Iris pigment epithelial cell (primary cell): ENCODE measurements around the gene CPED1.
A peak's percentile ranks its signal among the peaks of the same experiment; 100 is the strongest.
"Not testable (repeated sequence)": the region's sequence is repeated elsewhere in the genome, so short reads cannot be mapped to it uniquely, and the experiment has no call there.

Source experiments
- DNase-seq: peaks from one replicate; pipeline ENCODE4 v3.0.0-alpha.2; 2011; ENCODE audit warnings: low read depth

CPED1 gene

DNA sequence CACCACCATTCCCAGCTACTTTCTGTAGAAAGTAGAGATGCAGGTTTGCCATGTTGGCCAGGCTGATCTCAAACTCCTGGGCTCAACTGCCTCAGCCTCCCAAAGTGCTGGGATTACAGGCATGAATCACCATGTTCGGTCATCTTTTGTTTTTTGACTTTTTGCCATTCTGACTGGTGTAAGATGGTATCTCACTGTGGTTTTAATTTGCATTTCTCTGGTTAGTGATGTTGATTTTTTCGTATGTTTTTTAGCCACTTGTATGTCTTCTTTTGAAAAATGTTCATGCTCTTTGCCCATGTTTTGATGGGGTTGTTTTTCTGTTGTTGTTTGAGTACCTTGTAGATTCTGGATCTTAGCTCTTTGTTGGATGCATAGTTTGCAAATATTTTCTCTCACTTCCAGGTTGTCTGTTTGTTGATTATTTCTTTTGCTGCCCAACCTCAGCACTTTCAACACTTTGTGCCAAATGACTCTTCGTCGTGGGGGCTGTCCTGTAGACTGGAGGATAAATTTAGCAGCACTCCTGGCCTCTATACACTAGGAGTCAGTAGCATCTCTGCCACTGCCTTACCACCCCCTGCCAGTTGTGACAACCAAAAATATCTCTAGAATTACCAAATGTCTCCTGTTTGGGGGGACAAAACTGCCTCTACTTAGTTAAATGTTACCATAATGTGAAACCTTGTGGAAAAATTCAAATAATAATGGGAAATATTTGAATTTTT, 6.5 kb upstream of the CPED1 start:
- peak; percentile 80 for DNase-seq

DNA sequence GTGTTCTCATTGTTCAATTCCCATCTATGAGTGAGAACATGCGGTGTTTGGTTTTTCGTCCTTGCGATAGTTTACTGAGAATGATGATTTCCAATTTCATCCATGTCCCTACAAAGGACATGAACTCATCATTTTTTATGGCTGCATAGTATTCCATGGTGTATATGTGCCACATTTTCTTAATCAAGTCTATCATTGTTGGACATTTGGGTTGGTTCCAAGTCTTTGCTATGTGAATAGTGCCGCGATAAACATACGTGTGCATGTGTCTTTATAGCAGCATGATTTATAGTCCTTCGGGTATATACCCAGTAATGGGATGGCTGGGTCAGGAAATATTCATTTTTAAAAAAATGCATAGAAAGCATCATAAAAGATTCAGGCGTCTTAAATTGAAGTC, 4.9 kb upstream of the CPED1 start:
- DNase-seq: not testable (repeated sequence)

DNA sequence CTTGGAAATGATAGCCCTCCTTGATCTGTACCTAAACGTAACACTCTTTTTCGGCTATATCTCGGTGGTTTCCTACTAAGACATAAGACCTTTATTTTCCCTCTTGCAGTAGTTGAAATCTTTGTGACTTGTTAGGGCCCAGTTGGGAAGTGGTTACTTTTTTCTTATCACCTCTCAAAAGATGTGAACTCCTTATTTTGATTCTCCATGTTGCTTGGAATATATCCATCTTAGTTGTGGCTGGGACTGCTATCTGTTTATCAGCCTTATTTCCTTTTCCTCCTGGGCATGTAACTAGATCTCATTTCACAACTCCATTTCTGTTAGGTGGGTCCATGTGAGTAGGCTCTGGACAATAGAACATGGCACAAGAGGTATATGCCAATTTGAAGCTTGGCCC, 4.1 kb upstream of the CPED1 start:
- no peak for DNase-seq

DNA sequence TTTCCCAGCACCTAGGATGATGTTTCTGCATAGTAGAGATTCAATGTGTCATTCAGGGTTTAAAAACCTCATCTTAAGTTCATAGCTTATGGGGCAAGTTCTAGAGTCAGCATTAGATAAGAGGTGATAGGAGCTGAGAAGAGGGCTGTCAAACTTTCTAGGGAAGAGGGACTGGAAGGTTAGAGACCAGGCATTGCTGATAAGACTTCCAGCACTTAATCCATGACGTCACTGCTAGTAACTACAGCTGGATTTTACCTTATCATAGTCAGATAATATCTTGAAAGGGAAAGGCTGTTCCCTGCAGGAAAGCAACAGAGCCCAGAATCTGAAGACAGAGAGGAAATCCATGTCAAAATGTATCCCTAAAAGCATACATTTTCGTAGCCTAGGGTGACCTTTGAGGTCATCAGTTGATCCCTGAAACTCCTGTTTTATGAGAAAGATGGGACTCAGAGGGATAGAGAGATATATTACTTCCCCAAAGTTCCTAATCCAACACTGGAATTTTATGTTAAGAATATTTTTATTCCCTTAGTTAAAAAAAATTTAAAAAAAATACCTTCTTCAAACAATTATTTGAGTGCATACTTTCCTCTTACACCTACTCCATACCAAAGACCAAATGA, 3.3 kb upstream of the CPED1 start:
- no peak for DNase-seq

DNA sequence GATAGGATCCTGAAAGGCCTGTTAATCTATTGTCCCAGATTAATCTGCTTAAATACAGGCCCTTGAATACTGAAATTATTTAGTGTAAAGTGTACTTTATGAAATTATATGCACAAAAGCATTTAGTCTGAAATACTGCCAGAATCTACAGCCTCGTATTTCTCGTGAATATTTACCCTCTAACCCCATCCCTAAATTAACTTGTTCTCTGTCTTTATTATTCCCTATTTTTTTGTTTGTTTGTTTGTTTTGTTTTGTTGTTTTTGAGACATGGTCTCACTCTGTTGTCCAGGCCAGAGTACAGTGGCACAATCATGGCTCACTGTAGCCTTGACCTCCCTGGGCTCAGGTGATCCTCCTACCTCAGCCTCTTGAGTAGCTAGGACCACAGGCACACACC, 2.7 kb upstream of the CPED1 start:
- DNase-seq: no peak

DNA sequence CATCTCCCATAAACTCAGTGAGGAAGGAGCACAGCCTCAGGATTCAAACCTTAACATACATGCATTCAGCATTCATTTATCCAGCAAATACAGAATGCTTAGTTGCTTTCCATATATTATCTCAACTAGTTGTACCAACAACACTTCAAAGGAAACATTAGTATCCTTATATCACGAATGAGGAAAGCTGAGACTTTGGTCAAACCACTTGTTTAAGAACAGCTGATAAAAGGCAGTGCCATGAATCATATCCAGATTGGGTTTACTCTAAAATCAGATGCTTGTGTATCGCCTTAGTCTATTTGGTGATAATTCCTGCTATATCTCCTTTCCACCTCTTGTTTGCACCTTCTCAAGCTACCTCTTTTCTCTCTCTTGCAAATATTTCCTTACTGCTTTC, 1.9 kb upstream of the CPED1 start:
- DNase-seq: no peak

DNA sequence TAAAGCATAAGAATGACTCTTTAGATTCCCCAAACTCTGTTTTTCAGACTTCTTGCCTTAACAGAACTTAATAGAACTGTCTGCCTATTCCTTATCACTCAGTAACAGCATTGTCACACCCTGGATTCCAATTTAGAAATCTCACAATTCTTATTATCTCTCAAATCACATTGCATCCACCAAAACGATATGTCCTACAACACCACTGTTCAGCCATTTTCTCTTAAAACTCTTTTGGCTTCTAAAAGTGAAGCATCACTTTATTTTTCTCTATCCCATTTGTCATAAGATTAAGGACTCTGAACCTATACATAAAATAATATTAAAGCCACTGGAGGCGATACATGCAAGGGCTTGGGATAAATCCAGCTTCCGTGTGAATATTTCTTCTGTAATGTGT, 1.2 kb upstream of the CPED1 start:
- no peak for DNase-seq

DNA sequence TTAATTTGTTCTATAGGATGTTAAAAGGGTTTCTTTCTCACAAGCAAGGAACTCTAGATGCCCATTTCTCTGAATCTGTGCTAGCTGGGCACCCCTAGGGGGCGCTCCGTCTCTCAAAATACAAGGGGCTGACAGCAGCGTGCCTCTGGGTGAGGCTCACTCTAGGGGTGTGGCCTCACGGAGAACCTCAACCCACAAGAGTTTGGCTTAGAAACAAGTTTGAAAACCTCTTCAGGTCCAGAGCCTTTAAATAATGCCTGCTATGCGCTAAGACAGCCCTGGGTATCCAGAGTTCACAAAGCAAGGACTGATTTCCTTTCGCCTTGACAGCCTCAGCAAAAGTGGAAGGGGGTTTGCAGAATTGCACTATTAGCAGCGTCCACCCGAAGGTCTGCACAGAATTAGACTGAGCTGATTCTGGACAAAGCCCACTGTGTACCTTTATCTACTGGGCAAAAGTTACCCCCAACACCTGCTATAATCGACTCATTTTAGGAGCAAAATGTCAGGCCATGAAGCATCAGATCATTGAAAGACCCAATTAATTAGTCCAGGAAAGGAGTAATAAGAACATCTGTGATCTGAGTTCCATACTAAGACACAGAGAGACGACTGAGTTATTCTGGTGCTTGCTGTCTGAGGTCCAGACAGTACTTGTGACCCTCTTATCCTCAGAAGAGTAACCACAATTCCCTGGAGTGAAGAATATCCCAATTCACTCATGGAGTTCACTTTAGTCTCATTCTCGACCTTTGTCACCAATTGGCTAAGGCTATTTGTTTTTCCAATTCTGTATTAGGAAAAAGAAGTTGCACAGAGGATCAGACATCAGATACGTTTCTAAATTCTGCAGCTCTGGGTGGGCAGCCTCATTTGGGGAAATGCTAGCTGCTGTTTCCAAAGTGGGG, 574 bp upstream of the CPED1 start:
- peak; percentile 98 for DNase-seq

DNA sequence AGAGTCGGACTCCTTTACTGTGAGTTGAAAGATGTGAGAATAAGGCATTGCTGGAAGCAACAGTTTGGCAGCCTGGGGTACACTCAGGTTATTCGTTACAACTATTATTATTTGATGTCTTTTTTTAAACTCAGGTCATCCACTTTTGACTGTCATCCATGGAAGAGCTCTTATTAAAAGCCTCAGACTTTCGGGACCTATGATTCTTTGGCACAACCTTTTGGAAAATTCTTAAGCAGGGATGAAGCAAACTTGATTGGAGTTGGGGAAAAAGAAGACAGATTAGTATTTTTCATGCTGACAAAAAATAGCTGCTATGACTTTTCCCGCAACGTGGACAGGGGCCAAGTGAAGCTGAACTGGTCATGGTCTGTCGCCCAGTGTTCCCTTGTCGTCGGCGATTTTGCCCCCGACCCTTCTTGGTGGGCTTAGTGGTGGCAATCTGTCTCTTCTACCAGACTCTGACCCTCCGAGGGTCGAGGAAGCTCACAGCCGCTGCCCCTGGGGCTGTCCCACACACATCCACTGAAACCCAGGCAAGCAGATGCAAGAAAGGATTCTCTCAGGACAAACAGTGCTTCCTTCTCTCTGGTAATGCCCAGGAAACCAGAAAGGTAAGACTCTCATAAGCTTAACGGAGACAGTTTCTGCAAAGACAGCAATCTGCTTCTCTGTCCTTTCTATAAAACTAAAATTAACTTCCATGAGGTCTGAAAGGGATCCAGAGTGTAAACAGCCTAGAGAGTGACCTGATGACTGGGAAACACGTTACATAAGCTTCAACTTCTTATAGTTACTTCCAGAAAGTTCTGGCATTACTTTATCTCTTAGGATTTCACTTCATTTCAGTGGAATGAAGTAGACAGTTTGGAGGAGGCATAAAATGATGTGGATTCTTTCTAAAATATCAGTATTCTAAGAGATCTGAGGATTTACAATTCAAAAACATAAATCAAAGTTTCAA, 1.0 kb downstream of the CPED1 start:
- no peak for DNase-seq

DNA sequence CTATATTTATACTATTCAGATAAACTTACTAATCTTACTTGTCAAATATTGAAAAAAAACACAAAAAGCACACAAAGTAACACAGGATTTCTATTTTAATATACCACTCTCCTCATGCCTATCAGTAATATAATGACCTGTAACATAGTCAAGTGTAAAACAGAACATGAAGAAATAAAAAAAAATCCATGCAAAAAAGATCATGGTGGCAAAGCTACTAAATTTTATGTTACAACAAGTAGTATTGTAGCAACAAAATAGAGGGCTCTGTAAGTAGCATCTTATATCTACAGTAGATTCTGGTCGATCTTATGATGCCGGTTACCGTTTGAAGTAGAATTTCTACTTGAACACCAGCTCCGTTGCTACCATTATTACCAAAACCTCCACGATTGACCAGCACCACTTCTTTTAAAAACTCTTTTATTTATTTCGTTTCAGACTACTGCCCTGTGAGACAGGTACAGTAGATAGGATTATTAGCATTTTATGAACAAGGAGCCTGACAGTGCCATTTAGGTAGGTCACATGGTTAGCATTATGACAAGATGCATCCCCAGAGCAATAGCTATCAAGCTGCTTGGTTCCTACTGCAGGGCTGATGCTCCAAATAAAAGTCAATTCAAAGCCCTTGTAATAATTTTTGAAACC, 2.1 kb downstream of the CPED1 start:
- no peak for DNase-seq

DNA sequence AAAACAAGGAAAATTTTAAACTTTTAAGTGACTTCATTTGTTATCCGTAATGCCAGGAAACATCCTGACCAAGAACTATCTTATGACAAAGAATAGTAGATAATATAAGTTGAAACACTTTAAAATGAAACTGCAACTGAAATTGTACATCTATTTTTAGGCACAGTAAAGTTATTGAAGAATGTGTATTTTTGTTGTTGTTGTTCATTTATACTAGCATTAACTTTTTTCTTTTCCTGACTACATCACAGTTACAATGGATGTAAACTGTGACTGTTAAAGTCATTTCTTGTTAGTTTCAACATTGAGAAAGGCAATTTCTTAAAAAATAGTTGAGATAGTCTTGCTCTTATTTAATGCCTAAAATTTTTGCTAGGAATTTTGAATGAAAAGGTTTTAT, 2.6 kb downstream of the CPED1 start:
- no peak for DNase-seq

DNA sequence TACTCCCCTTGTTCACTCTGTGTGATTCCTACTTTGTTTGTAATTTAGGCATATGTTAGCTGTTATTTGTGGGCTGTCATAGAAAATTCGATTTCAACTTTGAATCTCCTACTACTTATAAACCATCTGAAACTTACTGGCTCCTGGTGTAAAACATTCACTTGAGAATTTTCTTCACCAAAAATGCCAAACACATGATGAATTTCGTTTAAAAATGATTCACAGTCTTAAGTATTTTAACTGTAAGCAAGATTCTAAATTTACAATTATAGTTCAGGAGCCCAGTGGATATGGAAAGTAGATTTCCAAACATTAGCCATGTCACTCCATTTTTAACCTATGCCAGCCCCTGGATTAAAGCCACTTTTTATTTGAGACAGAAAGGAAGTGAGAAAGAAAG, 3.1 kb downstream of the CPED1 start:
- peak; percentile 82 for DNase-seq

DNA sequence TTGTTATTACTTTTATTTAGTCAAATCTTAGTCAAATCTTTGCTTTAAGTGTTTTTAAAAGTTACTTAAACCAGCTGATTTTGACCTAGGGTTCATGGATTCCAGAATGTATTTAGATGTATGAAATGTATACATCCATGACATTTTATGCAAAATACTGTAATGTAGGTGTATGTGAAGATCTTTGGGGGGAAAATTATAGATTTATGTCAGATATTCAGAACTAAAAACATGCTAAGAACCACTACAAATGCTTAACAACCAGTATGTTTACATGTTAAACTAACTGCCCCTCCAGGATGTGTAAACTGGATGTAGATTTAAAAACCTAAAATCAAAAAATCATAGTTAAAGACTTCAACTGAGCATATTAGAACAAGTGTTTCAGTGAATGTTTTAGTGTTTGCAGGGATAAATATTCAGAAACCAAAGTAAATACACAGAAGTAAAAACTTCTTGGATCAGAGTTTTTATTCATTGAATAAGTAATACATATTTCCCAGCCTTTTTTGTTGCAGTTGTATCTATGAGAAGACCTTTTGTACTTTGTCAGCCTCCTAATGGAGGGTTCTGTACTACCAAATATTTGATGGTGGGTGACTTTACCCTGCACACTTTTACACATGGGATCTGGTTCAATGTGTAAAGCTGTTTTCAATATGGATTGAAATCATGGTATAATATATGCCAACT, 3.9 kb downstream of the CPED1 start:
- DNase-seq: no peak

DNA sequence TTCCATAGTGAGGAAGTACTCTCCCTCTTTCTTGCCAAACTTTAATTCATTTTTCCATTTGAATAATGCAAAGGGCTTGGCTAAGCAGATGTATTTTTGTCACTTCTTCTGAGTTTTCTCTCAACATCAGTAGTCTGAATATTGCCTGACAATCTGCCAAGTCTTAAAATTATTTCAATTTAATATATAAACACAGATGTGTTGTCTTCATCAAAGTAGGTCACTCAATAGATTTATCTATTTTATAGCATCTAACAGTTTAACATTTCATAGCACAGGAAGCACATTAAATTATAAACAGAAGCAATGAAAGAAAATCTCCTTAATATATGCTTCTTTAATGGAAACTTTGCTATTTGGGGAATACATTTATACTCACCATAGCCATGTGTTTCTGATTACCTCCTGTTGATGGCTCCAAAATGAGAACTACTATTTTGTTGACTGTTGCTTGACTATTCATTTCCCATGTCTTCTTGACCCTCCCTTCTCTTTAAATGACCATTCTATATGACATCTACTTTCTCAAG, 4.5 kb downstream of the CPED1 start:
- no peak for DNase-seq

DNA sequence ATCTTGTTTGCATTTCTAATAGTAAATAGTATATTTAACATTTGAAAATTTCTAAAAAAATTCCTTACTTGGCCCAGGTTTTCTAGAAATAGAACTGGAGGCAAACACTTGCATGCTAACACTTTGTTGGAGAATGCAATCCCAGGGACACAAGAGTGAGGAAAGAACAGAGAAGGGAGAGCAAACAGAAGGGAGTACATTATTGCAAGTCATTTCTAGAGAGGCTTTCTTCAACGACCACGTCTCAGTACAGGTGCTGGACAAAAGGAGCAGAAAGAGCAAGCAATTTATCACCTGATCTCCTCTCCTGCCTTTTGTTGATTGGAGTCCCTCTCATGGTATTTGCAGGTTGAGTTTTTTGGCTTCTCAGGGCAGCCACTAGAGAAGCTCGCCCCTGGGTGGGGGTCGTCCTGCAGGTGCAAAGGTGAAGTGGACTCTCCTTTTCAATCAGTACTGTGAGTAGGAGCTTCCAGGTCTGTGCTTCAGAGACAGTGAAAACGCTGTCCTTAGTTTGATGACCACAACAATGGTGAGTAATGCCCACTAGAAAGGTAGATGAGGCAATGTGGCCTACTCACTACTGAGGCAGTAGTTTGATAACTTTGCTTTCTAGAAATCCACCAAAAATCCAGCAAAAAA, 5.2 kb downstream of the CPED1 start:
- peak; percentile 77 for DNase-seq

DNA sequence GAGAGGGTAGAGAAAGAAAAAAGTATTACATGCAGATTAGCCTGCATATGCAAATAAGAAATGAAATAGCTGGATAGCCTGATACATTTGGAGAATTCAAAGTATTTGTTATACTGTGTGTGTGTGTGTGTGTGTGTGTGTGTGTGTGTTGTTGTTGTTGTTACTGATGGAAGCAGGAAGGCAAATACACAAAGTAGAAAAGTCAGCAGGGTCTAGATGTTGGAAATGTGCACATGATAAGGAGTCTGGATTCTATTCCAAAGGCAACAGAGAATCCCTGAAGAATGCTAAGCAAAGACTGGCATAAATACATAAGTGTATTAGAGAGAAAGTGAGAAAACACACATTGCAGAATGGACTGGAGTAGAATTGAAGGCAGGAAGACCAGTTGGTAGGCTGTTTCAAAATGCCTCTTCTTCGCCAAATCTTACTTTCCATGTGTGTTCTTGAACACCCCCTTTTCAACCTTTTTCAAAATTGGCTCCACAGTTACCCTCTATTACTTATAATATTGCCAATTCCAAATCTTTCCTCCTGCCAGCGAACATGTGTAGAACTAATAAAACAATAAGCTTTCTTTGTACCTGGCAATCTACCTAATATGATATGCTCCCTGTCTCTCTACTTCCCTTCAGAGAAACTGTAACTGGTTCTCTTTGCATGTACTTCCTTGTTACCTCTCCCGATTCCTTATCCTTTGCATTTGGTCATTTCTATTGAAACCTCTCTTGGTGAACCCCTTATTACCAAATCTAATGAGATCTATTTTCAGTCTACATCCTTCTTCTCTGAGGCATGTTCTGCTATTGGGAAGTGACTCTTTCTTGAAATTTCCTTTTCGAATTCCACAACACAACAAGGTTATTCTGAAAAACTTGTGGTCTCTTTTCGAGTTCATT, 6.2 kb downstream of the CPED1 start:
- no peak for DNase-seq

DNA sequence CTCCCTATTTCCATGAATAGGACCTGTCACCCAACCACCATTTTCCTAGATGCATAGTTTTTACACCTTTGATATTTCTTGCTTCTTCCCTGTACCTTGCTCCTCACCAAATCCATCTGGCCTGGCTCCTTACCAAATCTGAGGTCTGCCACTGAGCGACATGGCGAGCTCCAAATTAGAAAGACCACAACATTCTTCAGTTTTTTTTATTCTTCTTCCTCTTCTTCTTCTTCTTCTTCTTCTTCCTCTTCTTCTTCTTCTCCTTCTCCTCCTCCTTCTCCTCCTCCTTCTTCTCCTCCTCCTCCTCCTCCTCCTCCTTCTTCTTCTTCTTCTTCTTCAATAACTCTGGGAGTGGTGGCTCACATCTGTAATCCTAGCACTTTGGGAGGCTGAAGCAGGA, 7.1 kb downstream of the CPED1 start:
- DNase-seq: no peak

DNA sequence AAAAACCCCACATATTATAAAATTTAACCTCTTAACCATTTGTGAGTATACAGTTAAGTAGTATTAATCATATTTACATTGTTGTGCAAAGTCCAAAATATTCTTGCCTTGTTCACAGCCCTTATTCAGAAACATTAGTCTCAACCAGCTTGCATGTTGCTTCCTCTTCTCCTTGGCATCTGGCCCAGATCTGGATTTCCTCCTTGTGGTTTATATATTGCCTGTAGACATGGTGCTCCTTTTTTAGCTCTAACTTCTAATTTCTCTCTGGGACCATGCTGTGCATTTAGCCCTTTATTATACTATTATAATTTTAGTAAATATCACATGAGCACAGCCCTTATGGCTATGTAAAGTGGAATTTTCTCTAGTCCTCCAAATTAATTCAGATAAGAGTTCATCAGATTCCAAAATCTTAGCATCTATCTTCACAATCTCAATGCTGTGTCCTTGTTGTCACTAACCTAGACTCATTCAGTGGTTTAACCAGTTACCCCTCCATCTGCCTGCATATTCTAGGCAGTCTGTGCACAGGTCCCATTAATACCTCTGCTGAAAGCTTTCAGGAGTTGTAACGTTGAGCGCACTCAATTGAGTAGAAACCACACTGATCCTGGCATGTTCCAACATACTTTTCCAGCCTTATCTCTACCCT, 7.9 kb downstream of the CPED1 start:
- DNase-seq: peak; percentile 97
